SK-N-SH treated with all-trans-retinoic acid at 6 μM for 48 hours (cell line): ENCODE measurements around the gene NAALADL2.
"Not testable (repeated sequence)": the region's sequence is repeated elsewhere in the genome, so short reads cannot be mapped to it uniquely, and the experiment has no call there.

ENCODE experiments used
- ATAC-seq: fragments of 200-7000 bp; cut with Tn5 transposase; 3 replicates; pipeline ENCODE4 v1.9.1; 2020; ENCODE audit warnings: mild to moderate bottlenecking, moderate library complexity
- ARNTL ChIP-seq: fragments of 450-650 bp; formaldehyde crosslinking; IDR thresholded peaks from 2 replicates; pipeline ENCODE4 v1.5.0; 2020; ENCODE audit warnings: low read depth, mild to moderate bottlenecking, moderate library complexity, borderline replicate concordance
- BACH2 ChIP-seq: fragments of 250-450 bp; sonication (Bioruptor Pico); IDR thresholded peaks from 2 replicates; pipeline ENCODE4 v1.9.0; 2021; ENCODE audit warnings: mild to moderate bottlenecking, borderline replicate concordance
- CREB5 ChIP-seq: fragments of 250-450 bp; sonication (Bioruptor Pico); IDR thresholded peaks from 2 replicates; pipeline ENCODE4 v1.5.1; 2020; ENCODE audit warnings: low read depth, mild to moderate bottlenecking, moderate library complexity
- CSDC2 ChIP-seq: fragments of 250-450 bp; sonication (Bioruptor Pico); IDR thresholded peaks from 2 replicates; pipeline ENCODE4 v1.5.0; 2020; ENCODE audit warnings: mild to moderate bottlenecking, moderate library complexity
- CSRNP3 ChIP-seq: fragments of 250-450 bp; sonication (Bioruptor Pico); IDR thresholded peaks from 2 replicates; pipeline ENCODE4 v1.5.1; 2021; ENCODE audit warnings: mild to moderate bottlenecking, moderate library complexity
- ESRRG ChIP-seq: fragments of 250-450 bp; sonication (Bioruptor Pico); IDR thresholded peaks from 2 replicates; pipeline ENCODE4 v1.6.1; 2021; ENCODE audit warnings: mild to moderate bottlenecking
- GLIS3 ChIP-seq: fragments of 250-450 bp; sonication (Bioruptor Pico); IDR thresholded peaks from 2 replicates; pipeline ENCODE4 v1.5.0; 2020; ENCODE audit warnings: mild to moderate bottlenecking, moderate library complexity
- ISL1 ChIP-seq: fragments of 250-450 bp; sonication (Bioruptor Pico); IDR thresholded peaks from 2 replicates; pipeline ENCODE4 v2.1.2; 2022; ENCODE audit warnings: mild to moderate bottlenecking, moderate library complexity
- OSR1 ChIP-seq: fragments of 250-450 bp; sonication (Bioruptor Pico); IDR thresholded peaks from 2 replicates; pipeline ENCODE4 v1.8.0; 2022; ENCODE audit warnings: moderate library complexity, mild to moderate bottlenecking, inconsistent platforms
- PATZ1 ChIP-seq: fragments of 250-450 bp; sonication (Bioruptor Pico); IDR thresholded peaks from 2 replicates; pipeline ENCODE4 v1.8.0; 2020; ENCODE audit warnings: mild to moderate bottlenecking, moderate library complexity, borderline replicate concordance
- POU6F1 ChIP-seq: fragments of 250-450 bp; sonication (Bioruptor Pico); IDR thresholded peaks from 2 replicates; pipeline ENCODE4 v1.8.0; 2021; ENCODE audit warnings: low read depth, mild to moderate bottlenecking, moderate library complexity, borderline replicate concordance
- PPARA ChIP-seq: fragments of 250-450 bp; sonication (Bioruptor Pico); IDR thresholded peaks from 2 replicates; pipeline ENCODE4 v1.5.0; 2020; ENCODE audit warnings: mild to moderate bottlenecking, borderline replicate concordance
- RARB ChIP-seq: fragments of 250-450 bp; sonication (Bioruptor Pico); IDR thresholded peaks from 2 replicates; pipeline ENCODE4 v1.8.0; 2021; ENCODE audit warnings: mild to moderate bottlenecking, moderate library complexity
- TCF4 ChIP-seq: fragments of 250-450 bp; sonication (Bioruptor Pico); IDR thresholded peaks from 2 replicates; pipeline ENCODE4 v1.8.0; 2021; ENCODE audit warnings: mild to moderate bottlenecking, moderate library complexity, borderline replicate concordance
- TOX ChIP-seq: fragments of 250-450 bp; sonication (Bioruptor Pico); IDR thresholded peaks from 2 replicates; pipeline ENCODE4 v1.8.0; 2021; ENCODE audit warnings: mild to moderate bottlenecking, moderate library complexity, borderline replicate concordance
- TSHZ2 ChIP-seq: fragments of 250-450 bp; sonication (Bioruptor Pico); IDR thresholded peaks from 2 replicates; pipeline ENCODE4 v1.5.0; 2020; ENCODE audit warnings: mild to moderate bottlenecking, moderate library complexity
- ZC3H10 ChIP-seq: fragments of 250-450 bp; sonication (Bioruptor Pico); IDR thresholded peaks from 2 replicates; pipeline ENCODE4 v1.5.1; 2021; ENCODE audit warnings: mild to moderate bottlenecking, moderate library complexity
- ZFP3 ChIP-seq: fragments of 250-450 bp; sonication (Bioruptor Pico); IDR thresholded peaks from 2 replicates; pipeline ENCODE4 v1.5.0; 2020; ENCODE audit warnings: mild to moderate bottlenecking, moderate library complexity
- ZFP30 ChIP-seq: fragments of 450-650 bp; formaldehyde crosslinking; IDR thresholded peaks from 2 replicates; pipeline ENCODE4 v1.5.0; 2022; ENCODE audit warnings: mild to moderate bottlenecking, moderate library complexity
- ZNF565 ChIP-seq: fragments of 450-650 bp; formaldehyde crosslinking; conservative IDR thresholded peaks from 2 replicates; pipeline ENCODE4 v1.5.0; 2020; ENCODE audit warnings: low read depth, mild to moderate bottlenecking, moderate library complexity
- ZNF70 ChIP-seq: fragments of 450-650 bp; formaldehyde crosslinking; IDR thresholded peaks from 2 replicates; pipeline ENCODE4 v1.5.0; 2020; ENCODE audit warnings: mild to moderate bottlenecking, moderate library complexity
- ZNF8 ChIP-seq: fragments of 450-650 bp; formaldehyde crosslinking; IDR thresholded peaks from 2 replicates; pipeline ENCODE4 v1.5.0; 2020; ENCODE audit warnings: mild to moderate bottlenecking, moderate library complexity

Gene NAALADL2

GRCh38 chr3:175077216-175077615 lies 218.1 kb downstream of the NAALADL2 start:
- TF ChIP-seq ISL1 (CRISPR knock-in tag) (no peak), ZNF565 (CRISPR knock-in tag) (no peak), ZFP3 (CRISPR knock-in tag) (no peak), POU6F1 (CRISPR knock-in tag) (no peak), TCF4 (CRISPR knock-in tag) (no peak), ZNF70 (no peak), GLIS3 (CRISPR knock-in tag) (no peak), CSRNP3 (no peak)
- no peak for ATAC-seq

- TF ChIP-seq TCF4 (CRISPR knock-in tag), result no peak
- TF ChIP-seq RARB (CRISPR knock-in tag), result no peak
- TF ChIP-seq ESRRG, result no peak
- TF ChIP-seq ZC3H10 (CRISPR knock-in tag), result no peak
- no peak for TF ChIP-seq ARNTL
- TF ChIP-seq ZFP3 (CRISPR knock-in tag), result no peak
- TF ChIP-seq BACH2 (CRISPR knock-in tag), result no peak
- TF ChIP-seq PATZ1, result no peak
- no peak for TF ChIP-seq POU6F1 (CRISPR knock-in tag)
- ATAC-seq, result no peak
Measured at GRCh38 chr3:175082631-175083030, 223.5 kb downstream of the NAALADL2 start.

- ATAC-seq, result not testable (repeated sequence)
Measured at GRCh38 chr3:175087128-175087527, 228.0 kb downstream of the NAALADL2 start.

GRCh38 chr3:175088766-175089380 lies 229.7 kb downstream of the NAALADL2 start:
- TF ChIP-seq TSHZ2, result no peak
- TF ChIP-seq ZFP3 (CRISPR knock-in tag), result no peak
- TF ChIP-seq GLIS3 (CRISPR knock-in tag), result no peak
- no peak for TF ChIP-seq BACH2 (CRISPR knock-in tag)
- no peak for TF ChIP-seq PPARA (CRISPR knock-in tag)
- no peak for TF ChIP-seq TOX (CRISPR knock-in tag)
- TF ChIP-seq ZNF8 (CRISPR knock-in tag), result no peak
- no peak for TF ChIP-seq ISL1 (CRISPR knock-in tag)
- no peak for TF ChIP-seq ZNF565 (CRISPR knock-in tag)
- no peak for TF ChIP-seq ESRRG
- no peak for TF ChIP-seq ZNF70
- TF ChIP-seq CREB5, result no peak
- TF ChIP-seq CSDC2 (CRISPR knock-in tag), result no peak
- no peak for TF ChIP-seq ZFP30 (CRISPR knock-in tag)
- TF ChIP-seq OSR1, result no peak
- no peak for TF ChIP-seq CSRNP3
- ATAC-seq, result no peak
